ENCODE results near the gene TMEM145.

The TMEM145 gene

GRCh38 chr19:42349378-42350107 is 36.4 kb downstream of the TMEM145 start:
- no peak for TF ChIP-seq FOXP2 (optimal IDR thresholded peaks at IDR 0.05; ENCODE audit: borderline replicate concordance, extremely low read depth, extremely low read length, insufficient read depth)
- no peak for TF ChIP-seq POLR2AphosphoS5 (IDR thresholded peaks at IDR 0.05; ENCODE audit: low read depth, low read length)
- TF ChIP-seq TAF1 (IDR thresholded peaks at IDR 0.05; ENCODE audit: borderline replicate concordance, insufficient read depth, low read length) = no peak
- no peak for TF ChIP-seq REST (IDR thresholded peaks at IDR 0.05; ENCODE audit: insufficient read depth in 1 of 2, low read depth in 2 of 2, low read length in 2 of 2)
- no peak for TF ChIP-seq SIN3A (IDR thresholded peaks at IDR 0.05; ENCODE audit: borderline replicate concordance, insufficient read depth, low read length)

- TF ChIP-seq FOXP2 (optimal IDR thresholded peaks at IDR 0.05; ENCODE audit: borderline replicate concordance, extremely low read depth, extremely low read length, insufficient read depth) (no peak), SIN3A (IDR thresholded peaks at IDR 0.05; ENCODE audit: borderline replicate concordance, insufficient read depth, low read length) (no peak), REST (IDR thresholded peaks at IDR 0.05; ENCODE audit: insufficient read depth in 1 of 2, low read depth in 2 of 2, low read length in 2 of 2) (no peak), POLR2AphosphoS5 (IDR thresholded peaks at IDR 0.05; ENCODE audit: low read depth, low read length) (no peak), TAF1 (IDR thresholded peaks at IDR 0.05; ENCODE audit: borderline replicate concordance, insufficient read depth, low read length) (no peak)
Measured at GRCh38 chr19:42350417-42350816, 37.3 kb downstream of the TMEM145 start.

GRCh38 chr19:42351079-42351735 is 38.1 kb downstream of the TMEM145 start:
- TF ChIP-seq SIN3A (IDR thresholded peaks at IDR 0.05; ENCODE audit: borderline replicate concordance, insufficient read depth, low read length) (no peak), FOXP2 (optimal IDR thresholded peaks at IDR 0.05; ENCODE audit: borderline replicate concordance, extremely low read depth, extremely low read length, insufficient read depth) (no peak), TAF1 (IDR thresholded peaks at IDR 0.05; ENCODE audit: borderline replicate concordance, insufficient read depth, low read length) (no peak)

GRCh38 chr19:42352301-42353259 is 39.5 kb downstream of the TMEM145 start:
- TF ChIP-seq SIN3A (IDR thresholded peaks at IDR 0.05; ENCODE audit: borderline replicate concordance, insufficient read depth, low read length) = no peak
- TF ChIP-seq TAF1 (IDR thresholded peaks at IDR 0.05; ENCODE audit: borderline replicate concordance, insufficient read depth, low read length) = no peak
- no peak for TF ChIP-seq REST (IDR thresholded peaks at IDR 0.05; ENCODE audit: insufficient read depth in 1 of 2, low read depth in 2 of 2, low read length in 2 of 2)
- TF ChIP-seq POLR2AphosphoS5 (IDR thresholded peaks at IDR 0.05; ENCODE audit: low read depth, low read length) = no peak
- no peak for TF ChIP-seq FOXP2 (optimal IDR thresholded peaks at IDR 0.05; ENCODE audit: borderline replicate concordance, extremely low read depth, extremely low read length, insufficient read depth)
